ENCODE measurements around the gene FTSJ3. TPM values are rescaled to one million over a fixed set of nuclear protein-coding genes. Genes with fewer than 3 reads are reported as not detected.

Gene FTSJ3
- total RNA-seq, 4 donors from 2014 or later, result 37.8 to 64.7 (median 47.2) TPM

GRCh38 chr17:63822537-63822936, 4.9 kb downstream of the FTSJ3 start:
- no peak overlapping the region for H3K4me3 ChIP-seq (replicated peaks in 1 of 3)
- H3K9me3 ChIP-seq, result no peaks in the 10 kb centered on the region
- H3K36me3 ChIP-seq, result peaks cover 71 to 73% of the 10 kb centered on the region in 2 donors
- no peak for DNase-seq
- intact Hi-C loops (cut with DNase I), result loop anchor here (10.0 kb wide), 1 partner anchor 208 kb away; no protein-coding TSS in a partner anchor
- H3K27ac ChIP-seq, result no peak overlapping the region
- H3K4me1 ChIP-seq, result peaks cover 5 to 7% of the 10 kb centered on the region in 2 donors
- TF ChIP-seq CTCF (IDR thresholded peaks at IDR 0.05) (no peak), POLR2A (IDR thresholded peaks at IDR 0.05) (no peak)
- H3K27me3 ChIP-seq, result no peaks in the 10 kb centered on the region

- intact Hi-C loops (cut with DNase I), result loop anchor here (10.0 kb wide), 1 partner anchor 207 kb away; no protein-coding TSS in a partner anchor
- WGBS, 2 donors, result 87 to 90% methylated on average over 6 of the region's 6 CpGs
- Histone ChIP-seq H3K9me3 (no peaks in the 10 kb centered on the region), H3K36me3 (peaks cover 78 to 80% of the 10 kb centered on the region in 2 donors), H3K4me1 (peaks cover 5 to 7% of the 10 kb centered on the region in 2 donors), H3K27ac (no peak overlapping the region), H3K4me3 (replicated peaks in 1 of 3) (no peak overlapping the region), H3K27me3 (no peaks in the 10 kb centered on the region)
- TF ChIP-seq CTCF (IDR thresholded peaks at IDR 0.05) (no peak), POLR2A (IDR thresholded peaks at IDR 0.05) (no peak)
- no peak for DNase-seq
These were observed 5.7 kb downstream of the FTSJ3 start for GRCh38 chr17:63821804-63822203.

- intact Hi-C loops (cut with DNase I), result loop anchor here (10.0 kb wide), 1 partner anchor 206 kb away; no protein-coding TSS in a partner anchor
- Histone ChIP-seq H3K27ac (no peak overlapping the region), H3K36me3 (peaks cover 83 to 88% of the 10 kb centered on the region in 2 donors), H3K4me1 (peaks cover 1 to 5% of the 10 kb centered on the region in 2 donors), H3K4me3 (replicated peaks in 1 of 3) (no peak overlapping the region), H3K27me3 (no peaks in the 10 kb centered on the region), H3K9me3 (no peaks in the 10 kb centered on the region)
- TF ChIP-seq POLR2A (IDR thresholded peaks at IDR 0.05) (no peak), CTCF (IDR thresholded peaks at IDR 0.05) (no peak)
- WGBS, 2 donors, result 93 to 95% methylated on average over 10 of the region's 10 CpGs
- DNase-seq, result no peak
These were observed 6.4 kb downstream of the FTSJ3 start for GRCh38 chr17:63820963-63821561.

- TF ChIP-seq POLR2A (IDR thresholded peaks at IDR 0.05), result no peak
- no peak for TF ChIP-seq CTCF (IDR thresholded peaks at IDR 0.05)
- Histone ChIP-seq H3K36me3 (peaks cover 94 to 96% of the 10 kb centered on the region in 2 donors), H3K4me3 (replicated peaks in 1 of 3) (no peak overlapping the region), H3K27me3 (no peaks in the 10 kb centered on the region), H3K4me1 (no peaks in the 10 kb centered on the region), H3K27ac (peak overlapping the region in 1 of 3 donors; percentile 24), H3K9me3 (no peaks in the 10 kb centered on the region)
- DNase-seq, result no peak
- intact Hi-C loops (cut with DNase I), result loop anchor here (10.0 kb wide), 1 partner anchor 205 kb away; no protein-coding TSS in a partner anchor
- WGBS, 2 donors, result 82 to 84% methylated on average over 21 of the region's 21 CpGs
These were observed 7.6 kb downstream of the FTSJ3 start for GRCh38 chr17:63819585-63820537.
